IMR-90 (cell line): ENCODE data around the gene MBNL3.

ENCODE experiments used
- CEBPB ChIP-seq: IDR thresholded peaks from 2 replicates; pipeline ENCODE4 v1.6.1; 2012; ENCODE audit warnings: low read depth, low read length, improper control_type of control experiment
- MAFK ChIP-seq: IDR thresholded peaks from 2 replicates; pipeline ENCODE4 v1.6.1; 2012; ENCODE audit warnings: low read depth, low read length, improper control_type of control experiment
- POLR2A ChIP-seq: IDR thresholded peaks from 2 replicates; pipeline ENCODE4 v1.6.1; 2012; ENCODE audit warnings: mild to moderate bottlenecking, low read depth, low read length
- TF ChIP-seq, protein P1 (sequence below): conservative IDR thresholded peaks from 2 replicates; pipeline ENCODE4 v1.5.1; 2012; ENCODE audit warnings: mild to moderate bottlenecking, low read depth, low read length, improper control_type of control experiment

- TF ChIP-seq, protein P1, sequence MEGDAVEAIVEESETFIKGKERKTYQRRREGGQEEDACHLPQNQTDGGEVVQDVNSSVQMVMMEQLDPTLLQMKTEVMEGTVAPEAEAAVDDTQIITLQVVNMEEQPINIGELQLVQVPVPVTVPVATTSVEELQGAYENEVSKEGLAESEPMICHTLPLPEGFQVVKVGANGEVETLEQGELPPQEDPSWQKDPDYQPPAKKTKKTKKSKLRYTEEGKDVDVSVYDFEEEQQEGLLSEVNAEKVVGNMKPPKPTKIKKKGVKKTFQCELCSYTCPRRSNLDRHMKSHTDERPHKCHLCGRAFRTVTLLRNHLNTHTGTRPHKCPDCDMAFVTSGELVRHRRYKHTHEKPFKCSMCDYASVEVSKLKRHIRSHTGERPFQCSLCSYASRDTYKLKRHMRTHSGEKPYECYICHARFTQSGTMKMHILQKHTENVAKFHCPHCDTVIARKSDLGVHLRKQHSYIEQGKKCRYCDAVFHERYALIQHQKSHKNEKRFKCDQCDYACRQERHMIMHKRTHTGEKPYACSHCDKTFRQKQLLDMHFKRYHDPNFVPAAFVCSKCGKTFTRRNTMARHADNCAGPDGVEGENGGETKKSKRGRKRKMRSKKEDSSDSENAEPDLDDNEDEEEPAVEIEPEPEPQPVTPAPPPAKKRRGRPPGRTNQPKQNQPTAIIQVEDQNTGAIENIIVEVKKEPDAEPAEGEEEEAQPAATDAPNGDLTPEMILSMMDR: no peak
- TF ChIP-seq MAFK (no peak), CEBPB (no peak), POLR2A (no peak)
These were observed 20.8 kb downstream of the MBNL3 start for GRCh38 chrX:132467989-132468388.
